SKM-1 (cell line): Measurements from ENCODE around the gene PI4K2A.
"Not testable (repeated sequence)": the region's sequence is repeated elsewhere in the genome, so short reads cannot be mapped to it uniquely, and the experiment has no call there.

Experiments used
- DNase-seq: peaks from one replicate; lab custom pipeline; 2025; ENCODE audit not compliant: unreplicated experiment; lab: John Stamatoyannopoulos, UW

Gene PI4K2A

DNA sequence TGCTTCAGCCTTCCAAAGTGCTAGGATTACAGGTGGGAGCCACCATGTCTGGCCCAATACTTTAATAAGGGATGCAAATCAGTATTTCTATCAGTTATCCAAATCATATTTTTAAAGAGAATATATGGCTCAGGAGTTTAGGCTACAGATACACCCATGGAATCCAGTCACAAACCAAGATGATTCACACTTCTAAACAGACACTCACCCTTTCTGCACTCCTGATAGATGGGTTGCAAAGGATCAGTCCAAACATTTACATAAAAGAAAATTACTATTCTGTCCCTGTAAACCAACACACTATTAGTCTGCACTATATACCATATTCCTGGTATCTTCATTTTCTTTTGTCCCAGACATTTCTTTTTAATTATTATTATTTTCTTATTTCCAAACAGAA is 9.4 kb upstream of the PI4K2A start:
- no peak for DNase-seq

DNA sequence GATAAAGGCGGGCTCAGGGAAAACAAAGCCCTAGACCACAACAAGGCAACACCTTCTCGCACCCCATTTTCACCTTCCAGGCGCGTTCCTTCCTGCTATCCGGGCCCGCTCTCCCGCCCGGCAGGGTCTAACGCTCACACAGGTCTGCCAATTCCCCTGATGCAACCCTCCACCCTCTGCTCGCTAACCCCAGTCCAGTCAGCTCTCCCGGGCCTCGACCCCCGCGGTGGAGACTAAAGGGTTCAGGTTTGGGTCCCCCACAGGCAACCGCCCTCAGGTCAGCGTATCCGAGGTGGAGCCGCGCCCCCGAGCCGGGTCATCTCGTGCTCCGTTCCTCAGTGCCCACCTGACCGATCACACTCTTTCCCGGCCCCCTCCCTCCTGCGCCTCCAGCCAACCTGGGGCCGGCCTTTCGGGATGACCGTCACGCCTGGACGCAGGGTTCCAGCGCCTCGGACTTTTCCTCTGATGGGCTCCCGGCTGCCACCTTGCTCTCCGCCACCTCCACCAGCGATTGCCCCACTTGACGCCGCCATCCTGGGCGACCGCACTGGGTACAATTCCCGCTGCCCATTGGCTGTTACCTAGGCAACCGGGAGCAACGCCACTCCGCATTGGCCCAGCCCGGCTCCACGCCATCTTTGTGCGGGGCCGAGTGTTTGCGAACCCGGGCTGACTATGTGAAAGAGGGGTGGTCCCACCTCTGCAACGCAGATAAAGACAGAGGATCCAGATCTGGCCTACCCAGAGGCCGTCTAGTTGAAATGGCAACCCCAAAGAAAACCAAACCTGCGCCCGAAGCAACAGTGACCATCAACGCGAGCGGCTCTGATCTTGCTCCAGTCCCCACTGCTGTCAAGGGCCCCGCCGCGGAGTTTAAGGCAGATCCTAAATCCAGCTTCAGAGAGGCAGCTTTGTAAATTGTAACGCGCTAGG is 7.3 kb upstream of the PI4K2A start, which contains the start of gene MORN4:
Gene MORN4 (minus strand): TSS at position 552 of the 936 bp plus-strand sequence. CDS start 13,847 bp downstream, outside the sequence.
- DNase-seq: peak; percentile 71

DNA sequence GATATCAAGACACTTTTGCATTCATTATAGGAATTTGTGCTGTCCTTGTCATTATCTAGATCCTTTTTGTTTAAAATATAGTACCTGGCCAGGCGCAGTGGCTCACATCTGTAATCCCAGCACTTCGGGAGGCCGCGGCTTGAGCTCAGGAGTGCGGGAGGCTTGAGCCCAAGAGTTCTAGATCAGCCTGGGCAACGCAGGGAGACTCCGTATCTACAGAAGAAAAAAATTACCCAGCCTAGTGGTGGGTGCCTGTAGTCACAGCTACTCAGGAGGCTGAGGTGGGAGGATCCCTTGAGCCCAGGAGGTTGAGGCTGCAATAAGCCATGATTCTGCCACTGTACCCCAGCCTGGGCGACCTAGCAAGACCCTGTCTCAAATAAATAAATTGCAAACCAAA is 6.5 kb upstream of the PI4K2A start:
- DNase-seq: no peak

DNA sequence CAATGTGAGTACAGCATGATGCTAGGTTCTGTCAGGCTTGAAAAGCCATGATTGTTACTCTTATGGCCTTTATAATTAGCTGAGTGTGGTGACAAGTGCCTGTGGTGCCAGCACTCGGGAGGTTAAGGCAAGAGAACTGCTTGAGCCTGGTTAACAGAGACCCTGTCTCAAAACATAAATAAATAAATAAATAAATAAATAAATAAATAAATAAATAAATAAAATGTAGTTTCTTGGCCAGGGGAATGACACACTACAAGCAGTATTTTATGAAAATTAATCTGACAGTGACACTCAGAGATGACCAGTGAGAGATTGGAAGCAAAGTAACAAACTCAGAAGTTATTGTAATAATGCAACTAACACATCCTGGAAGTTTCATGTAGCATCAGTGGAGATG is 4.9 kb upstream of the PI4K2A start:
- DNase-seq: no peak

DNA sequence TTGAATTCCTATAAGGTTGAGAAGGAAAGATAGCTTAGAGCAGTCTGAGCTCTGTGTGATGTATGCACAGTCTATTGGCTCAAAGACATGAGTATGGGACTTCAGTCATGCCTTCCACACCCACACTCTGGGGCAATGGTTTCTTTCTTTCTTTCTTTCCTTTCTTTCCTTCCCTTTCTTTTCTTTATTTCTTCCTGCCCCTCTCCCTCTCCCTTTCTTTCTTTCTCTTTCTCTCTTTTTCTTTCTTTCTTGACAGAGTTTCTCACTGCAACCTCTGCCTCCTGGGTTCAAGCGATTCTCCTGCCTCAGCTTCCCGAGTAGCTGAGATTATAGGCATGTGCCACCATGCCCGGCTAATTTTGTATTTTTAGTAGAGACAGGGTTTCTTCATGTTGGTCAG is 1.4 kb upstream of the PI4K2A start:
- not testable (repeated sequence) for DNase-seq

DNA sequence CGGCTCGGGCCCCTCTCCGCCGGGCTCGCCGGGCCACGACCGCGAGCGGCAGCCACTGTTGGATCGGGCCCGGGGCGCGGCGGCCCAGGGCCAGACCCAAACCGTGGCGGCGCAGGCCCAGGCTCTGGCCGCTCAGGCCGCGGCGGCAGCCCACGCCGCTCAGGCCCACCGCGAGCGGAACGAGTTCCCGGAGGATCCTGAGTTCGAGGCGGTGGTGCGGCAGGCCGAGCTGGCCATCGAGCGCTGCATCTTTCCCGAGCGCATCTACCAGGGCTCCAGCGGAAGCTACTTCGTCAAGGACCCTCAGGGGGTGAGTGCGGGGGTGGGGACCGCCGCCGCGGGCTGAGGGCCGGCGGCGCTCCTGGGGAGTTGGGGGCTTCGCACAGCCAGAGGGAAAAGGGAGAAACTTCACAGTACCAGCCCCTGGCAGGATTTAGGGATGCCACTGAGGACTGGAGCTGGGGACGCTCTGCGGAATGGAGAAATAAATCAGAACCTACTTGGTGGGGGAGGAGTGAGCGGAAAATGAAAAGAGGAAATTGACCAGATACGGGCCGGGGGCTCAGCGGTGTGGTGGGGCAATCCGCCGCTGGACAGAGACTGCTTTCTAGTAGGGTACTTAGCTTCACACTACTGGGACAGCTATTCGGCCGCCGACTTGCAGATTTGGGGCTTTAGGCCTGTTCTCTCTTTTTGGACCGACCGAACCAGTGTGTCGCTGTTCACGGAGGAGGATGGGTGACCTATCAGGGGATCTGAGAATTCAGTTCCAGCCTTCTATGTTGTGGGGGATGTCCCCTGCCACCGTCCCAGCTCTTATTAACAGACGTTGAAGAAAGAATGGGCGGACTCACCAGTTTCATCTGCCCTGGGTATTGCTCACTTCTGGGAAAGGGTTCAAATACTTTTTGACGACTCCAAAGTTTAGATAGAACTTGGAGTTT is 669 bp downstream of the PI4K2A start:
- DNase-seq: no peak

DNA sequence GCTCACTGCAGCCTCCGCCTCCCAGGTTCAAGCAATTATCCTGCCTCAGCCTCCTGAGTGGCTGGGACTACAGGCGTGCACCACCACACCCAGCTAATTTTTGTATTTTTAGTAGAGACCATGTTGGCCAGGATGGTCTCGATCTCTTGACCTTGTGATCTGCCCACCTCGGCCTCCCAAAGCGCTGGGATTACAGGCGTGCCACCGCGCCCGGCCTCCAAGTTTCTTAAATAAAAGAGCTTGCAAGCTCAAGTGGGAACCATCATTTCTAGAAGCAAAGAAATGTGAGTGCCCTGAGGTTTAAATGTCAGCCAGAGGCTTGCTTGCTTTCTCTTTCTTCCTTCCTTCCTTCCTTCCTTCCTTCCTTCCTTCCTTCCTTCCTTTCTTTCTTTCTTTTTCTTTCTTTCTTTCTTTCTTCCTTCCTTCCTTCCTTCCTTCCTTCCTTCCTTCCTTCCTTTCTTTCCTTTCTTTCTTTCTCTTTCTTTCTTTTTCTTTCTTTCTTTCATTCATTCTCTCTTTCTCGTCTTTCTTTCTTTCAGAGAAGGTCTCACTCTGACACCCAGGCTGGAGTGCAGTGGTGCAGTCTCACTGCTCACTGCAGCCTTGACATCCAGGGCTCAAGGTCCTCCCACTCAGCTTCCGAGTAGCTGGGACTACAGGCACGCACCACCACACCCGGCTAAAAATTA is 2.1 kb downstream of the PI4K2A start:
- not testable (repeated sequence) for DNase-seq

DNA sequence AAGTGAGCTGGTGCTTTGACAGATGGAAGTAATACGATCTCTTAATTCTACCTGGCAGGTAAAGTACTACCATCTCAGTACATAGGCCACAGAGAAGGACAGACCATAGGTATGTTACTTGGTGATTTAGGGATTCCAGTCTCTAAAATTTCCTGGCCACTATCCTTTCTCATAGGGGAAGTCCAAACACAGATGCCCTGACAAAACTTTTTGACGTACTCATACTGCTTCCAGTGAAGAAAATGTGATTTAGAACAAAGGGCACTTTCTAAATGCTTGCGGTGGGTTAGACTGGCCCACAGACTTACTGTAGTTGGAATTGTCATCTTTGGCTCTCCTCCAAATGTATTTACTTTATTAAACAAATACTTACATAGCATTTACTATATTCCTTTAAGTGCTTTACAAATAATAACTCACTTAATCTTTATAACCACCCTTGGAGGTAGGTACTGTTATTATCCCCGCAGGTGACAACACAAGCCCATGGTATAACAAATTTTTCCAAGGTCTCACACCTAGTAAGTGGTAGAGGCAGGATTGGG is 3.0 kb downstream of the PI4K2A start:
- DNase-seq: no peak

DNA sequence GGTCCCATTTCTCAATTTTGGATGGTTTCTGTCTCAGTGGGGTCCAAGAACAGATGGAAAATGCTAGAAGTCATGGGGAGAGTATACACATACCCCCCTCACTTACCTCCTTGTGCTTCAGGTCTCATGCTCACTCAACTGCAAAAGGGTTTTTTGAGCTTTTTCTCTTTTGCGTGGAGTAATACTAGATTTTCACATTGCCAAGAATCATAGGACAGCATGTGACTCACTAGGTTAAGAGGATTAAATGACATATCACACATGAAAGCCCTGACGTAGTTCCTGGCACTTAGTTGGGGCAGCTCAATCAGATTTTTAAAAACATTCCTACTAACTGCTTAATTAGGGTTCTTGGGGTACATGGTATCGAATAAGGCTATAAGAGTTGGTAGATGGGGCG is 4.5 kb downstream of the PI4K2A start:
- DNase-seq: no peak

DNA sequence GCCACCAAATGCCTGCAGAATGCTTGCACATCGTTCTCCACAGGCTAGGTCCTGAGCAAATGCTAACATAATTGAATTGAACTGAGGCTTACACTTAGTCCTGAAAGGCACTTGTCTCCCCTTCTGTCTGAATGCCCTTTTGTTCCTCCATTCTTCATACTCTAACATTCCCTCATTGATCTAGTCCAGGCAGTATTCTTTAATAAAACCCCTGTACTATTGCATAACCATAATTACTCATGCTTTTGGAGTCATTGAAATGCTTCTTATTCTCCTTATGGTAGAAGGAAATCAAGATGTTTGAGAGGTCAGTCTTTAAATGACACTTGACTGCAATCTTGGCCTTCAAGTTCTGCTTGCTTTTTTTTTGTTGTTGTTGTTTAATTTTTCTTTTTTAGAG is 7.1 kb downstream of the PI4K2A start:
- DNase-seq: no peak

DNA sequence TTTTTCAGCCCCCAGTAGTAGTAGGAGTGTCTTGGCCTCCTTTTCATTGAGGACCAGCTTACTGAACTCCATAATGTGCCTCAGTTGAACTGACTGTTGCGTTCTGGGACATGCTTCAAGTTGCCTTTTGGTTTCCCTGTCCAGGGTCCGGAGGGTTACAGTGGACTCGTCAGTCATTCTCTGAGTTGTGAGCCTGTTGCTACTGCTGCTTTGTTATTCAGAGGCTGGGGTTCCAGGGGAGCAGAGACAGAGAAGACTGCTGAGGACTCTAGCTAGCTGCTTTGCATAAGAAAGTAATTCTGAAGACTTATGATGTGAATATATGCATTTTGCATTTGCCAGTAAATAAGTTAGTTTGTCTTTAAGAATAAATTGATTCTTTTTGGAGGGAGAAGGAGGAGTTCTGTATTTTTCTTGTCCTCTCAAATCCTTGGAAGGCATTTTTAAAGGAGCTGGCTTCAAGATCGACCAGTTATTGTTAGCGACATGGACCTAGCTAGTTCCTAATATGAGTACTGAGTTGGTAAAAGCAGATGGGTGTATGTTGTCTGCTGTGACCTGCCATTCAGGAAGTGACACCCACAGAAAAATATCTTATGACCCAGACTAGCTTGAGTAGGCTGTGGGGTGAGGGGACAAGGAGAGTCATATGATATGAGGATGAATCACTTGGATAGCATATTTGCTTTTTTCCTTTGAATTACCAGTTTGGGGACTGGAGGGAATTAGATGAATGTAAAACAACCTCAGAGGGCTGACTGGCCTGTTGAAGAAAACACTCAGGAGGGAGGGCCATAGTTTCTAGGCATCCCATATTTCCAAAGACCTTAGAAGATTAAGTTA is 8.3 kb downstream of the PI4K2A start:
- DNase-seq: no peak

DNA sequence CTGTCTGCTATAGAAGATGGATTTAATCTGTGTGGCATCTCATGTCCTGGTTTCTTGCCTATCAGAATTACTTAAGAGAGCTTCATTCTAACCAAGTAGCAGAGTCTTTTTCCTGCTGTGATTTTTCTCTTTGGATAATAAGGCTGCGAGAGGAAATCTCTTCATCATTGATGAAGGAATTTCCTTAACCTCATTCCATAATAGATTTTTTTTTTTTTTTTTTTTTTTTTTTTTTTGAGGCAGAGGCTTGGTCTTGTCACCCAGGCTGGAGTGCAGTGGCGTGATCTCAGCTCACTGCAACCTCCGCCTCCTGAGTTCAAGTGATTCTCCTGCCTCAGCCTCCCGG is 8.9 kb downstream of the PI4K2A start:
- not testable (repeated sequence) for DNase-seq

DNA sequence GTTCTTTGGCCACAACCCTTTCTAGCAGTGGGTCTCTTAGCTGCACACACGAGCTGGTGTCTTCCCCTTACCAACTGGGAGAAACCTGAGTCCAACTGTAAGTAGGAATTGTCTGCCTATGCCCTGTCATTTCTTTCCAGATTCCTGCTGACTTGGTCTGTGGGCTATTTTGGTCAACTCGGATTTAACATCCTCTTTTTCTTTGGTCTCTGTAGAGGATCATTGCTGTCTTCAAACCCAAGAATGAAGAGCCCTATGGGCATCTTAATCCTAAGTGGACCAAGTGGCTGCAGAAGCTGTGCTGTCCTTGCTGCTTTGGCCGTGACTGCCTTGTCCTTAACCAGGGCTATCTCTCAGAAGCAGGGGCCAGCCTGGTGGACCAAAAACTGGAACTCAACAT is 10.3 kb downstream of the PI4K2A start:
- no peak for DNase-seq

DNA sequence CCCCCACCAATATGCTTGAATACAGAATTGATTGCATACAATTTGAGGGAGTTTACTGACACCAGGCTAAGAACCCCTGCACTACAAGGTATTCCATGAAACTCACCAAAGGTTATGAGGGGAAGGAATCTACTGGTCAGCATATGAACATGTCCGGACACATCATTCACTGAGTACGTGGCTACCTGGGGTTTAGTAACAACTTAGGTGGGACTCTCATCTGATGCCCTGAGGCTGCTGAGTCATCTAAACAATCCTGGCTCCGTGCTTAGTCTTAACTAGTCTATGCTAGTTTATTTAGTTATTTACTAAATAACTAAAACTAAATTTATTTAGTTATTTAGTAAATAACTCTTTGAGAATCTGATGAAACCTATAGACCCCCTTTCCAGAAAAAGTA is 11.3 kb downstream of the PI4K2A start:
- DNase-seq: no peak

DNA sequence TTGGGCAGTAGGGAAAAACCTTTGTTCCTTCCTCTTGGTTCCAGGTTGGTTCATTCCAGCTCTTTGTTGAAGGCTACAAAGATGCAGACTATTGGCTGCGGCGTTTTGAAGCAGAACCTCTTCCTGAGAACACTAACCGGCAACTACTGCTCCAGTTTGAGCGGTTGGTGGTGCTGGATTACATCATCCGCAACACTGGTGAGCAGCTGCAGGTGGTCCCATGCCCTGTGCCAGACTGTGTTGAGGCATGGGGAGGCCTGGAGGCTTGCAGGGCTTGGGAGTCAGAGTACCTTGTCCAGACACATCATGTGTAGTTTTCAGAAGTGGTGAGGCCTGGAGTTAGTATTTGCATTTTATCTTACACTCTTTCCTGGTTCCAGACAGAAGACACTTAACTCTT is 16.3 kb downstream of the PI4K2A start:
- DNase-seq: no peak

DNA sequence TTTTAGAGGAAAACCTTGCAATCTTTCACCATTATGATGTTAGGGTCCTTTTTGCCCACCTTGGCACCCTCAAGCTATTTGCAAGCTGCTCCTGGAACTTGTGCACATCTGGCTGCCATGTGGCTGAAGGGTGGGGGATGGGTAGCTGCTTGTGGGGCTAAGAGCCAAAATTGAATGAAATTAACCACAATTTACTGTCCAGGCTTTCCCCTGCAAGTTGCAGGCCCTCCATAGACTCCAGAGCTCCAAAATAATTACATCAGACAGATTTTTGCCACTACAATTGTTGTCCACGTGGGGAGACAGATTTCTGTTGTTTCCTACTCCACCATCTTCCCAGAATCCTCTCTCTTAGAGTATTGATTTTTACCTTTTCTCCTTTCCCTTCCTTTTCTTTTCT is 19.1 kb downstream of the PI4K2A start:
- DNase-seq: no peak

DNA sequence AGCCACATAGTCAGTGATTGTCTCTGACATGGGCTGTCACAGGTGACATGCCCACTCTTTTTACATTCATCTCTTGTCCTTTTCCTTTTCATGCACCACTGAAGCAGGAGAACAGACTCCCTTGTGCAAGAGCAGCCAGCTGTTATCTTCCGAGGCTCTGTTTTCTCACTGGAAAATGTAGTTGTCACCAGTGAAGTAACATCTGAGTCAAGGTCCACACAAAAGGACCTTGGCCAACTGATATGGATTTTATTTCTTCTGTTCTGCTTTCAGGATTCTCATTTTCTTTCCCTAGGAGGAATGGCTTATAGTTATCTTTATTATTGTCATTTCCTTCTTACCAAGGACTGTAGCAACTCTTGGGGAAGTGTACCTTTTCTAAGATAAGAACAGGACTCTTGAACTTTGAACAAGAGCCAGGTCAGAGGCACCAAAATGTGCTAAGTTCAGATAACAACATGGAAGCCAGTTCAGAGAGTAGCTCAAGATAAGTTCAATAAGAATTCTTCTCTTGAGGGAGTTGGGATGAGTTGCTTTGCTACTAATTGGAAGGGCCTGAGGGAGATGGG is 23.9 kb downstream of the PI4K2A start:
- DNase-seq: no peak

DNA sequence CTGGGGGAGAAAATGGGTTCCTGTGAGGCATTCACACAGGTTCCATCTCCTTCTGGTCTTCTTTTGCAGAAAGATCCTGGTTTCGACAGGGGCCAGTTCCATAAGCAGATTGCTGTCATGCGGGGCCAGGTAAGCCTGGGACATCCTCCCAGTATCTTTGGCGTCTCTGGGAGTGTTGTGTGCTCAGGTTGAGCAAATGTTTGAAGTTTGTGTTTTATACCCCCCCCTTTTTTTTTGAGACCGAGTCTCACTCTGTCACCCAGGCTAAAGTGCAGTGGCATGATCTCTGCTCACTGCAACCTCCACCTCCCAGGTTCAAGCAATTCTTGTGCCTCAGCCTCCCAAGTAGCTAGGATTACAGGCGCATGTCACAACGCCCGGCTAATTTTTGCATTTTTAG is 26.5 kb downstream of the PI4K2A start:
- DNase-seq: no peak

DNA sequence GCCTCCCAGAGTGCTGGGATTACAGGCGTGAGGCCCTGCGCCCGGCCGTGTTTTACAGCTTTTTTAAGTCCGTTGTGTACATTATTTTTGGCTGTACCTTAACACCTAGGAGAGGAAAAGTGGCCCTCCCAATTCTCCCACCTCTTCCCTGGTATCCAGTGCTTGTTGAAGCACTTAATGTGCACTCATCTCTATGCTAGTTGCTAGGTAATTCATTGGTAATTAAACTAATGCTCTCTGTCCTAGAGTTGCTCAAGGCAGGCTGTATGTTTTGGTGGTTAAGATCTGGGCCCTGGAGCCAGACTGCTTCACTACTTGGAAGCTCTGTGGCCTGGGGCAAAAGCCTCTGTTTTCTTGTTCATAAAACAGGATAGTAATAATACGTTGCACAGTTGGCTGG is 27.0 kb downstream of the PI4K2A start:
- DNase-seq: no peak

DNA sequence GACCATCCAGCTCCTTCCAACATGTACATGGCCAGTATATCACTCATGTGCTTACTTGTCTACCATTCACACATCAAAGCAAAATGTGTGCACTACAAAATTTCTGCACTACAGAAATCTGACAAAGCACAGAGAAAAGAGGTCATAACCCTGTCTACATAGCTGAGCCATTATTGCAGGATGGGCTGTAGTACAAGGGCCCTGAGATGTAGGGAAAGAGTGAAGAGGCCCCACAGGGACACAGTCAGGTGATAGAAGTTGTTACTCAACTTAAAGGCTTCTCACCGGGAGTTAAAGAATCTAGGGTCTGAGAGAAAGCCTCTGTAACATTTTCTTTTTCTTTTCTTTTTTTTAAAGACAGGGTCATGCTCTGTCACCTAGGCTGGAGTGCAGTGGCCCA is 29.1 kb downstream of the PI4K2A start:
- DNase-seq: no peak
